WTC11 (cell line): Measurements from ENCODE around the gene ZNF415.

Experiments used
- CTCF ChIP-seq: fragments of 200-600 bp; IDR thresholded peaks from 2 replicates; pipeline ENCODE4 v1.8.0; 2022; ENCODE audit warnings: antibody characterized with exemption
- HMGXB4 ChIP-seq: sonication (generic); formaldehyde crosslinking; IDR thresholded peaks from 2 replicates; pipeline ENCODE4 v1.8.1; 2023; ENCODE audit warnings: mild to moderate bottlenecking, moderate library complexity, missing genetic modification reagents
- NR3C1 ChIP-seq: sonication (generic); formaldehyde crosslinking; conservative IDR thresholded peaks from 2 replicates; pipeline ENCODE4 v1.8.1; 2023; ENCODE audit warnings: low read depth, mild to moderate bottlenecking, missing genetic modification reagents
- OVOL2 ChIP-seq: fragments of 250-450 bp; sonication (Bioruptor Pico); IDR thresholded peaks from 2 replicates; pipeline ENCODE4 v1.9.0; 2021; ENCODE audit warnings: mild to moderate bottlenecking, borderline replicate concordance
- ZNF281 ChIP-seq: sonication (generic); formaldehyde crosslinking; IDR thresholded peaks from 2 replicates; pipeline ENCODE4 v1.8.0; 2023; ENCODE audit warnings: mild to moderate bottlenecking, missing genetic modification reagents

GRCh38 chr19:53182202-53182601, 49.5 kb upstream of the ZNF415 start:
- no peak for TF ChIP-seq HMGXB4 (CRISPR knock-in tag)
- no peak for TF ChIP-seq NR3C1 (CRISPR knock-in tag)
- TF ChIP-seq OVOL2 (CRISPR knock-in tag) = no peak
- no peak for TF ChIP-seq CTCF
- TF ChIP-seq ZNF281 (CRISPR knock-in tag) = no peak
